Amniotic epithelial cell (primary cell): ENCODE measurements around the gene GRIK3.
"Not testable (repeated sequence)": the region's sequence is repeated elsewhere in the genome, so short reads cannot be mapped to it uniquely, and the experiment has no call there.

Experiments used
- DNase-seq: peaks from one replicate; pipeline ENCODE4 v3.0.0-alpha.2; 2010; ENCODE audit warnings: low read depth

GRIK3 gene

GRCh38 chr1:37034121-37035013 is at the start of gene GRIK3:
Gene GRIK3, minus strand, starts transcription at chr1:37034515. Its CDS starts 407 bp downstream, at chr1:37034108.
- no peak for DNase-seq

GRCh38 chr1:37084013-37084412 is 49.7 kb upstream of the GRIK3 start:
- DNase-seq = no peak

GRCh38 chr1:37083603-37084002 is 49.3 kb upstream of the GRIK3 start:
- DNase-seq = no peak

- not testable (repeated sequence) for DNase-seq
Measured at GRCh38 chr1:37080296-37080986, 46.1 kb upstream of the GRIK3 start.

- DNase-seq = no peak
Measured at GRCh38 chr1:37078866-37079265, 44.6 kb upstream of the GRIK3 start.

GRCh38 chr1:37076168-37076567 is 41.9 kb upstream of the GRIK3 start:
- DNase-seq = no peak

- DNase-seq = no peak
Measured at GRCh38 chr1:37073854-37074379, 39.6 kb upstream of the GRIK3 start.

- no peak for DNase-seq
Measured at GRCh38 chr1:37073152-37073853, 39.0 kb upstream of the GRIK3 start.

GRCh38 chr1:37071829-37072228 is 37.5 kb upstream of the GRIK3 start:
- DNase-seq = no peak

GRCh38 chr1:37070126-37070525 is 35.8 kb upstream of the GRIK3 start:
- no peak for DNase-seq

- no peak for DNase-seq
Measured at GRCh38 chr1:37069406-37069805, 35.1 kb upstream of the GRIK3 start.

GRCh38 chr1:37068897-37069296 is 34.6 kb upstream of the GRIK3 start:
- no peak for DNase-seq

- no peak for DNase-seq
Measured at GRCh38 chr1:37068260-37068659, 33.9 kb upstream of the GRIK3 start.

GRCh38 chr1:37064039-37064438 is 29.7 kb upstream of the GRIK3 start:
- DNase-seq = no peak

GRCh38 chr1:37059346-37059745 is 25.0 kb upstream of the GRIK3 start:
- DNase-seq = no peak

- no peak for DNase-seq
Measured at GRCh38 chr1:37058424-37058988, 24.2 kb upstream of the GRIK3 start.

GRCh38 chr1:37056325-37056724 is 22.0 kb upstream of the GRIK3 start:
- no peak for DNase-seq

GRCh38 chr1:37055631-37056030 is 21.3 kb upstream of the GRIK3 start:
- DNase-seq = no peak

GRCh38 chr1:37053173-37053572 is 18.9 kb upstream of the GRIK3 start:
- no peak for DNase-seq

- no peak for DNase-seq
Measured at GRCh38 chr1:37052120-37052519, 17.8 kb upstream of the GRIK3 start.

GRCh38 chr1:37051346-37051745 is 17.0 kb upstream of the GRIK3 start:
- DNase-seq = no peak

GRCh38 chr1:37047542-37047941 is 13.2 kb upstream of the GRIK3 start:
- no peak for DNase-seq
